H1 (cell line): ENCODE measurements around the gene BPIFA2. TPM values are rescaled to one million over a fixed set of nuclear protein-coding genes. Genes with fewer than 3 reads are reported as not detected.

Experiments used
- CTCF ChIA-PET: fragments of 300-600 bp; sonication (Branson Sonifier 250); formaldehyde crosslinking; loops from one replicate; lab custom pipeline; 2021; ENCODE audit not compliant: partially characterized antibody; lab: Charles Lee
- POLR2A ChIA-PET: fragments of 300-600 bp; sonication (Branson Sonifier 250); formaldehyde crosslinking; loops from one replicate; lab custom pipeline; 2021; ENCODE audit warnings: inconsistent platforms; ENCODE audit not compliant: partially characterized antibody; lab: Charles Lee
- DNase-seq, 2 experiments: peaks; one replicate each; pipeline versions ENCODE4 v3.0.0 to v3.0.0-alpha.2; 2010 to 2022; ENCODE audit warnings: low spot score in 2 of 2, low read depth in 1 of 2, mixed read lengths in 1 of 2
- FAIRE-seq: peaks from 2 replicates; lab custom pipeline; 2011; peaks lifted over from hg19 to GRCh38; lab: Jason Lieb, UNC
- H2AFZ ChIP-seq: 2 replicates; pipeline ENCODE4 v1.8.1; 2012; ENCODE audit warnings: low read length, inconsistent platforms
- H2AK5ac ChIP-seq: 2 replicates; pipeline ENCODE4 v1.6.1; 2013; ENCODE audit warnings: low read depth, low read length
- H2BK120ac ChIP-seq: replicated peaks from 2 replicates; pipeline ENCODE3; 2013; ENCODE audit warnings: low read depth, low read length, inconsistent platforms
- H2BK12ac ChIP-seq: 2 replicates; pipeline ENCODE4 v1.6.1; 2013; ENCODE audit warnings: low read depth, low read length
- H2BK15ac ChIP-seq: 2 replicates; pipeline ENCODE4 v1.6.1; 2013; ENCODE audit warnings: low read length
- H2BK20ac ChIP-seq: 2 replicates; pipeline ENCODE4 v1.6.1; 2013; ENCODE audit warnings: low read length
- H2BK5ac ChIP-seq: 2 replicates; pipeline ENCODE4 v1.6.1; 2013; ENCODE audit warnings: low read depth, low read length
- H3K14ac ChIP-seq: 2 replicates; pipeline ENCODE4 v1.6.1; 2013; ENCODE audit warnings: inconsistent platforms; ENCODE audit not compliant: insufficient read length
- H3K18ac ChIP-seq: 2 replicates; pipeline ENCODE4 v1.6.1; 2013; ENCODE audit warnings: low read length; ENCODE audit errors: extremely low read depth
- H3K23ac ChIP-seq: 2 replicates; pipeline ENCODE4 v1.6.1; 2013; ENCODE audit warnings: inconsistent platforms; ENCODE audit not compliant: insufficient read length
- H3K23me2 ChIP-seq: 2 replicates; pipeline ENCODE4 v1.6.1; 2013; ENCODE audit warnings: low read depth, low read length
- H3K27ac ChIP-seq: 2 replicates; pipeline ENCODE4 v1.6.1; 2011; ENCODE audit warnings: low read depth, low read length, inconsistent platforms
- H3K27me3 ChIP-seq, 4 experiments: replicated peaks in 1 of 4; 1 replicate in 1 of 4; 2 replicates in 3 of 4; pipeline versions ENCODE4 v1.6.1 to v1.8.1; 2011 to 2013; ENCODE audit warnings: low read length in 3 of 4, mild to moderate bottlenecking in 3 of 4, inconsistent platforms in 2 of 4, mixed read lengths in 2 of 4, moderate library complexity in 1 of 4; ENCODE audit not compliant: control insufficient read depth in 3 of 4, insufficient read depth in 3 of 4; ENCODE audit errors: extremely low read depth in 1 of 4
- H3K36me3 ChIP-seq, 4 experiments: 2 replicates each; pipeline versions ENCODE4 v1.6.1 to v1.8.1; 2011 to 2013; ENCODE audit warnings: mild to moderate bottlenecking in 4 of 4, low read length in 3 of 4, moderate library complexity in 2 of 4, control low read depth in 1 of 4, inconsistent platforms in 1 of 4; ENCODE audit not compliant: insufficient read depth in 4 of 4, control insufficient read depth in 2 of 4
- H3K4ac ChIP-seq: replicated peaks from 2 replicates; pipeline ENCODE3; 2013; ENCODE audit warnings: low read length, low read depth, mixed read lengths, inconsistent platforms; ENCODE audit not compliant: insufficient read length
- H3K4me1 ChIP-seq, 4 experiments: replicated peaks in 1 of 4; 1 replicate in 1 of 4; 2 replicates in 3 of 4; pipeline versions ENCODE4 v1.6.1 to v1.8.1; 2011 to 2013; ENCODE audit warnings: low read length in 3 of 4, inconsistent platforms in 2 of 4, mixed read lengths in 1 of 4; ENCODE audit not compliant: insufficient read depth in 4 of 4, control insufficient read depth in 3 of 4
- H3K4me2 ChIP-seq, 2 experiments: 2 replicates each; pipeline versions ENCODE4 v1.6.1 to v1.8.1; 2011 to 2013; ENCODE audit warnings: low read depth in 2 of 2, low read length in 2 of 2, control low read depth in 1 of 2, inconsistent platforms in 1 of 2, mild to moderate bottlenecking in 1 of 2; ENCODE audit not compliant: insufficient read depth in 1 of 2
- H3K4me3 ChIP-seq, 4 experiments: fragments of 200-600, 300-600 bp in 1 of 4; sonication (generic), shearing (Covaris generic), sonication (Bioruptor Twin) in 1 of 4; 2 replicates each; pipeline versions ENCODE4 v1.5.1 to v1.8.1; 2011 to 2016; ENCODE audit warnings: low read length in 4 of 4, low read depth in 3 of 4, control low read depth in 2 of 4, inconsistent platforms in 2 of 4, mild to moderate bottlenecking in 2 of 4, mixed read lengths in 1 of 4, moderate library complexity in 1 of 4; ENCODE audit not compliant: insufficient read depth in 2 of 4; ENCODE audit errors: extremely low read depth in 1 of 4
- H3K56ac ChIP-seq: replicated peaks from 2 replicates; pipeline ENCODE3; 2013; ENCODE audit warnings: low read depth, mild to moderate bottlenecking, mixed read lengths, low read length, inconsistent platforms; ENCODE audit not compliant: insufficient read length
- H3K79me1 ChIP-seq: 2 replicates; pipeline ENCODE4 v1.6.1; 2013; ENCODE audit warnings: low read depth, low read length, control low read depth
- H3K79me2 ChIP-seq, 2 experiments: 2 replicates each; pipeline versions ENCODE4 v1.6.1 to v1.8.1; 2012 to 2013; ENCODE audit warnings: low read length in 2 of 2, mild to moderate bottlenecking in 2 of 2, inconsistent platforms in 1 of 2; ENCODE audit not compliant: insufficient read depth in 2 of 2, control insufficient read depth in 1 of 2
- H3K9ac ChIP-seq, 4 experiments: replicated peaks in 1 of 4; 1 replicate in 1 of 4; 2 replicates in 3 of 4; pipeline versions ENCODE4 v1.6.1 to v1.8.1; 2011 to 2013; ENCODE audit warnings: low read depth in 3 of 4, low read length in 3 of 4, control low read depth in 2 of 4, mild to moderate bottlenecking in 2 of 4, moderate library complexity in 2 of 4, inconsistent platforms in 1 of 4; ENCODE audit errors: extremely low read depth in 1 of 4
- H3K9me3 ChIP-seq, 2 experiments: 2 replicates each; pipeline versions ENCODE4 v1.6.1 to v1.8.1; 2012 to 2013; ENCODE audit warnings: mild to moderate bottlenecking in 2 of 2, moderate library complexity in 2 of 2, control low read depth in 1 of 2, inconsistent platforms in 1 of 2, low read depth in 1 of 2, low read length in 1 of 2, mixed read lengths in 1 of 2; ENCODE audit not compliant: insufficient read depth in 2 of 2
- H4K20me1 ChIP-seq, 2 experiments: replicated peaks in 1 of 2; 2 replicates each; pipeline versions ENCODE3 to v1.8.1; 2011 to 2013; ENCODE audit warnings: inconsistent platforms in 2 of 2, low read length in 2 of 2, mild to moderate bottlenecking in 1 of 2; ENCODE audit not compliant: insufficient read depth in 2 of 2, control insufficient read depth in 1 of 2
- H4K5ac ChIP-seq: 2 replicates; pipeline ENCODE4 v1.6.1; 2013; ENCODE audit warnings: low read length, low read depth, mixed read lengths, inconsistent platforms; ENCODE audit not compliant: insufficient read length
- H4K8ac ChIP-seq: 2 replicates; pipeline ENCODE4 v1.8.0; 2013; ENCODE audit warnings: mild to moderate bottlenecking, moderate library complexity, low read length, inconsistent platforms; ENCODE audit not compliant: insufficient read depth; ENCODE audit errors: extremely low read depth
- H4K91ac ChIP-seq: replicated peaks from 2 replicates; pipeline ENCODE3; 2013; ENCODE audit warnings: low read length, mixed read lengths, inconsistent platforms; ENCODE audit not compliant: insufficient read length
- ASH2L ChIP-seq: fragments of 200-600, 300-600 bp; sonication (generic); IDR thresholded peaks from one replicate; pipeline ENCODE4 v1.7.1; 2017; ENCODE audit warnings: low read length
- BACH1 ChIP-seq: IDR thresholded peaks from 2 replicates; pipeline ENCODE4 v1.6.1; 2012; ENCODE audit warnings: low read length, improper control_type of control experiment
- GABPA ChIP-seq: IDR thresholded peaks from 2 replicates; pipeline ENCODE4 v1.6.1; 2011; ENCODE audit warnings: mild to moderate bottlenecking, low read length, moderate library complexity, borderline replicate concordance; ENCODE audit not compliant: insufficient read depth
- GTF2F1 ChIP-seq: IDR thresholded peaks from 2 replicates; pipeline ENCODE4 v1.6.1; 2012; ENCODE audit warnings: low read depth, low read length, improper control_type of control experiment, borderline replicate concordance
- JUN ChIP-seq: IDR thresholded peaks from 2 replicates; pipeline ENCODE4 v1.6.1; 2011; ENCODE audit warnings: low read depth, mild to moderate bottlenecking, improper control_type of control experiment, low read length
- WGBS, 2 experiments: shearing (Covaris generic) in 1 of 2; methylation state at CpG; one replicate each; pipeline versions ENCODE4 v1.1.6 to v1.1.7; 2013 to 2015; ENCODE audit warnings: low lambda C conversion rate in 2 of 2, mixed read lengths in 2 of 2, inconsistent platforms in 1 of 2, low coverage in 1 of 2, missing lambda C conversion rate in 1 of 2; ENCODE audit not compliant: insufficient replicate concordance in 2 of 2, insufficient coverage in 1 of 2, insufficient read length in 1 of 2; ENCODE audit errors: extremely low coverage in 1 of 2, missing lambda C conversion rate in 1 of 2; 5-methylcytosine and 5-hydroxymethylcytosine counted together
- polyA plus RNA-seq, 7 experiments: library from polyadenylated mRNA; depleted of rRNA in 3 of 7; stranded (reverse) in 5 of 7; unstranded in 2 of 7; fragments of >200 nt in 5 of 7; fragments of 200-250 nt in 2 of 7; gene quantifications; 1 replicate in 5 of 7; 2 replicates in 1 of 7; 4 replicates in 1 of 7; pipeline versions ENCODE4 v1.2.1 to v1.2.3, GENCODE V29; 2011 to 2013; ENCODE audit warnings: missing spikeins in 2 of 7, mixed read lengths in 2 of 7
- total RNA-seq: library from RNA; stranded (reverse); fragmentation: NEBNext Ultra II Directional; extraction: Animal tissue kit (Norgen Biotek cat#: 25700); gene quantifications from 2 replicates; pipeline ENCODE4 v1.2.1, GENCODE V29; 2021
- TF ChIP-seq, protein P1 (sequence below): IDR thresholded peaks from 2 replicates; pipeline ENCODE4 v1.6.1; 2011; ENCODE audit warnings: low read depth, mild to moderate bottlenecking, low read length; ENCODE audit not compliant: insufficient read depth
- TF ChIP-seq, protein P2 (sequence below), 3 experiments: IDR thresholded peaks; 1 replicate in 2 of 3; 2 replicates in 1 of 3; pipeline versions ENCODE4 v1.5.1 to v1.6.1; 2011; ENCODE audit warnings: low read length in 3 of 3, mild to moderate bottlenecking in 3 of 3, inconsistent platforms in 2 of 3, low read depth in 1 of 3, moderate library complexity in 1 of 3; ENCODE audit not compliant: insufficient read depth in 1 of 3; ENCODE audit errors: control extremely low read depth in 1 of 3
- TF ChIP-seq, protein P3 (sequence below): IDR thresholded peaks from 2 replicates; pipeline ENCODE4 v1.6.1; 2012; ENCODE audit warnings: inconsistent platforms

The BPIFA2 gene
- total and polyA plus RNA-seq, 2 of the 8 experiments (the other 6 are each of a cell fraction or from before 2014, with no cell fraction given): not detected

DNA sequence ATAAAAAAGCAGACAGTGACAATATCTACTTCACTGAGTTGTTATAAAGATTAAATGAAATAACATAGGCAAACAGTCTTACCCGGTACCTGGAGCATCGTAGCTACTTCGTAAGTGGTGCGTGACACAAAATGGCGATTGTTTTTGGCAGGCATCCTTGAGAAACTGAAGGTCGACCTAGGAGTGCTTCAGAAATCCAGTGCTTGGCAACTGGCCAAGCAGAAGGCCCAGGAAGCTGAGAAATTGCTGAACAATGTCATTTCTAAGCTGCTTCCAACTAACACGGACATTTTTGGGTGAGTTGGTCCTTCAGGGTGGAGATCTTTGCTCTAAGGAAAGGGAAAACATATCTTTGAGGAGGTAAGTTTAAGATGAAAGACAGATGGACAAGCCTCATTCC lies 4.8 kb downstream of the BPIFA2 start:
- Histone ChIP-seq H3K79me2 (no peaks in the 10 kb centered on the region), H4K20me1 (no peaks in the 10 kb centered on the region), H3K4me2 (no peak overlapping the region), H3K9me3 (peaks cover 10 to 15% of the 10 kb centered on the region in 2 experiments), H3K36me3 (no peaks in the 10 kb centered on the region), H3K23me2 (no peaks in the 10 kb centered on the region), H3K79me1 (no peaks in the 10 kb centered on the region), H2BK120ac (no peak overlapping the region), H2BK15ac (no peak overlapping the region), H2BK12ac (no peak overlapping the region), H2AK5ac (no peak overlapping the region), H4K8ac (no peak overlapping the region), H3K18ac (no peak overlapping the region), H3K27ac (no peak overlapping the region), H2BK5ac (no peak overlapping the region), H3K23ac (no peak overlapping the region), H3K4me3 (no peak overlapping the region), H3K14ac (no peak overlapping the region), H3K4me1 (0 out of 7 replicates have a peak, but pooled peaks cover 0 to under 1% (median 0%) of the 10 kb centered on the region in 4 experiments), H2BK20ac (no peak overlapping the region), H3K4ac (no peak overlapping the region), H4K91ac (no peak overlapping the region), H4K5ac (no peak overlapping the region), H3K56ac (no peak overlapping the region), H3K27me3 (no peaks in the 10 kb centered on the region), H3K9ac (no peak overlapping the region), H2AFZ (no peak overlapping the region)
- DNase-seq: no peak
- TF ChIP-seq JUN (no peak), GTF2F1 (no peak), BACH1 (no peak), ASH2L (no peak), GABPA (no peak)
- TF ChIP-seq, protein P1, sequence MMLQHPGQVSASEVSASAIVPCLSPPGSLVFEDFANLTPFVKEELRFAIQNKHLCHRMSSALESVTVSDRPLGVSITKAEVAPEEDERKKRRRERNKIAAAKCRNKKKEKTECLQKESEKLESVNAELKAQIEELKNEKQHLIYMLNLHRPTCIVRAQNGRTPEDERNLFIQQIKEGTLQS: no peak
- TF ChIP-seq, protein P2, sequence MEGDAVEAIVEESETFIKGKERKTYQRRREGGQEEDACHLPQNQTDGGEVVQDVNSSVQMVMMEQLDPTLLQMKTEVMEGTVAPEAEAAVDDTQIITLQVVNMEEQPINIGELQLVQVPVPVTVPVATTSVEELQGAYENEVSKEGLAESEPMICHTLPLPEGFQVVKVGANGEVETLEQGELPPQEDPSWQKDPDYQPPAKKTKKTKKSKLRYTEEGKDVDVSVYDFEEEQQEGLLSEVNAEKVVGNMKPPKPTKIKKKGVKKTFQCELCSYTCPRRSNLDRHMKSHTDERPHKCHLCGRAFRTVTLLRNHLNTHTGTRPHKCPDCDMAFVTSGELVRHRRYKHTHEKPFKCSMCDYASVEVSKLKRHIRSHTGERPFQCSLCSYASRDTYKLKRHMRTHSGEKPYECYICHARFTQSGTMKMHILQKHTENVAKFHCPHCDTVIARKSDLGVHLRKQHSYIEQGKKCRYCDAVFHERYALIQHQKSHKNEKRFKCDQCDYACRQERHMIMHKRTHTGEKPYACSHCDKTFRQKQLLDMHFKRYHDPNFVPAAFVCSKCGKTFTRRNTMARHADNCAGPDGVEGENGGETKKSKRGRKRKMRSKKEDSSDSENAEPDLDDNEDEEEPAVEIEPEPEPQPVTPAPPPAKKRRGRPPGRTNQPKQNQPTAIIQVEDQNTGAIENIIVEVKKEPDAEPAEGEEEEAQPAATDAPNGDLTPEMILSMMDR (IDR thresholded peaks at IDR 0.05; ENCODE audit: control extremely low read depth in 1 of 3, insufficient read depth in 1 of 3, low read depth in 1 of 3, low read length in 3 of 3): no peak
- TF ChIP-seq, protein P3, sequence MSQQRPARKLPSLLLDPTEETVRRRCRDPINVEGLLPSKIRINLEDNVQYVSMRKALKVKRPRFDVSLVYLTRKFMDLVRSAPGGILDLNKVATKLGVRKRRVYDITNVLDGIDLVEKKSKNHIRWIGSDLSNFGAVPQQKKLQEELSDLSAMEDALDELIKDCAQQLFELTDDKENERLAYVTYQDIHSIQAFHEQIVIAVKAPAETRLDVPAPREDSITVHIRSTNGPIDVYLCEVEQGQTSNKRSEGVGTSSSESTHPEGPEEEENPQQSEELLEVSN: no peak
- CTCF ChIA-PET: interaction anchor here (0.8 to 1.2 kb wide), 3 partner anchors 18 to 74 kb away, joined by 3 to 4 read pairs (median 3); no protein-coding TSS in a partner anchor
- POLR2A ChIA-PET: interaction anchor here (0.6 kb wide), 1 partner anchor 16 kb away, joined by 3 read pairs; no protein-coding TSS in a partner anchor
- 80% methylated on average over 7 of the region's 7 CpGs; no CpG with 5 or more reads in 1 of the 2 experiments for whole genome bisulfite sequencing, 2 experiments
- no peak for FAIRE-seq
